ENCODE measurements around the gene PANX1.
"Not testable (repeated sequence)": the region's sequence is repeated elsewhere in the genome, so short reads cannot be mapped to it uniquely, and the experiment has no call there.

The PANX1 gene

GRCh38 chr11:94128746-94129511, at the start of gene PANX1:
Gene PANX1 (plus strand): TSS chr11:94128841. CDS start chr11:94129313, 472 bp downstream.
- DNase-seq (ENCODE audit: low read depth), result peak; percentile 93

- no peak for DNase-seq (ENCODE audit: low read depth)
Measured at GRCh38 chr11:94084164-94084563, 44.5 kb upstream of the PANX1 start.

GRCh38 chr11:94088906-94089305, 39.7 kb upstream of the PANX1 start:
- no peak for DNase-seq (ENCODE audit: low read depth)

GRCh38 chr11:94089341-94089740, 39.3 kb upstream of the PANX1 start:
- no peak for DNase-seq (ENCODE audit: low read depth)

- no peak for DNase-seq (ENCODE audit: low read depth)
Measured at GRCh38 chr11:94090401-94090800, 38.2 kb upstream of the PANX1 start.

- no peak for DNase-seq (ENCODE audit: low read depth)
Measured at GRCh38 chr11:94091091-94091490, 37.5 kb upstream of the PANX1 start.

- no peak for DNase-seq (ENCODE audit: low read depth)
Measured at GRCh38 chr11:94100253-94100652, 28.4 kb upstream of the PANX1 start.

GRCh38 chr11:94103471-94103870, 25.2 kb upstream of the PANX1 start:
- no peak for DNase-seq (ENCODE audit: low read depth)

- DNase-seq (ENCODE audit: low read depth), result no peak
Measured at GRCh38 chr11:94104734-94105133, 23.9 kb upstream of the PANX1 start.

- DNase-seq (ENCODE audit: low read depth), result no peak
Measured at GRCh38 chr11:94106716-94107115, 21.9 kb upstream of the PANX1 start.

GRCh38 chr11:94107363-94107762, 21.3 kb upstream of the PANX1 start:
- DNase-seq (ENCODE audit: low read depth), result no peak

GRCh38 chr11:94111241-94111640, 17.4 kb upstream of the PANX1 start:
- no peak for DNase-seq (ENCODE audit: low read depth)

- DNase-seq (ENCODE audit: low read depth), result no peak
Measured at GRCh38 chr11:94111660-94112059, 17.0 kb upstream of the PANX1 start.

- DNase-seq (ENCODE audit: low read depth), result no peak
Measured at GRCh38 chr11:94112206-94112953, 16.3 kb upstream of the PANX1 start.

- no peak for DNase-seq (ENCODE audit: low read depth)
Measured at GRCh38 chr11:94117197-94117574, 11.5 kb upstream of the PANX1 start.

GRCh38 chr11:94117871-94118270, 10.8 kb upstream of the PANX1 start:
- no peak for DNase-seq (ENCODE audit: low read depth)

- DNase-seq (ENCODE audit: low read depth), result not testable (repeated sequence)
Measured at GRCh38 chr11:94119676-94120075, 9.0 kb upstream of the PANX1 start.

- not testable (repeated sequence) for DNase-seq (ENCODE audit: low read depth)
Measured at GRCh38 chr11:94120516-94120915, 8.1 kb upstream of the PANX1 start.

GRCh38 chr11:94120946-94121345, 7.7 kb upstream of the PANX1 start:
- DNase-seq (ENCODE audit: low read depth), result peak; percentile 80

- DNase-seq (ENCODE audit: low read depth), result no peak
Measured at GRCh38 chr11:94125407-94126115, 3.1 kb upstream of the PANX1 start.

- DNase-seq (ENCODE audit: low read depth), result no peak
Measured at GRCh38 chr11:94127638-94128037, 1.0 kb upstream of the PANX1 start.

- no peak for DNase-seq (ENCODE audit: low read depth)
Measured at GRCh38 chr11:94128291-94128745, 323 bp upstream of the PANX1 start.

Measured in iris pigment epithelial cell (primary cell).